ENCODE results near the gene RUSC1.

RUSC1 gene

GRCh38 chr1:155293086-155293749 is 27.5 kb upstream of the RUSC1 start:
- DNase-seq: no peak
- in situ Hi-C loops (cut with HindIII; ENCODE audit: low pct_ligation_motif_present, low pct_unique_long_range_greater_than_20kb, low sequenced_read_pairs): no loop called here

GRCh38 chr1:155294520-155295182 is 26.0 kb upstream of the RUSC1 start:
- in situ Hi-C loops (cut with HindIII; ENCODE audit: low pct_ligation_motif_present, low pct_unique_long_range_greater_than_20kb, low sequenced_read_pairs): no loop called here

GRCh38 chr1:155295183-155295941 is 25.3 kb upstream of the RUSC1 start:
- no peak for DNase-seq

More at GRCh38 chr1:155294520-155295182, 26.0 kb upstream of the RUSC1 start:
- DNase-seq: no peak

GRCh38 chr1:155295942-155296267 is 24.8 kb upstream of the RUSC1 start:
- no peak for DNase-seq
- in situ Hi-C loops (cut with HindIII; ENCODE audit: low pct_ligation_motif_present, low pct_unique_long_range_greater_than_20kb, low sequenced_read_pairs): no loop called here

More at GRCh38 chr1:155295183-155295941, 25.3 kb upstream of the RUSC1 start:
- in situ Hi-C loops (cut with HindIII; ENCODE audit: low pct_ligation_motif_present, low pct_unique_long_range_greater_than_20kb, low sequenced_read_pairs): no loop called here

- in situ Hi-C loops (cut with HindIII; ENCODE audit: low pct_ligation_motif_present, low pct_unique_long_range_greater_than_20kb, low sequenced_read_pairs): no loop called here
These were observed 24.0 kb upstream of the RUSC1 start for GRCh38 chr1:155296661-155297060.

GRCh38 chr1:155297384-155297783 is 23.3 kb upstream of the RUSC1 start:
- in situ Hi-C loops (cut with HindIII; ENCODE audit: low pct_ligation_motif_present, low pct_unique_long_range_greater_than_20kb, low sequenced_read_pairs): no loop called here
- DNase-seq: no peak

More at GRCh38 chr1:155296661-155297060, 24.0 kb upstream of the RUSC1 start:
- no peak for DNase-seq

- in situ Hi-C loops (cut with HindIII; ENCODE audit: low pct_ligation_motif_present, low pct_unique_long_range_greater_than_20kb, low sequenced_read_pairs): no loop called here
- no peak for DNase-seq
These were observed 20.7 kb upstream of the RUSC1 start for GRCh38 chr1:155300024-155300423.

- in situ Hi-C loops (cut with HindIII; ENCODE audit: low pct_ligation_motif_present, low pct_unique_long_range_greater_than_20kb, low sequenced_read_pairs): no loop called here
- no peak for DNase-seq
These were observed 20.0 kb upstream of the RUSC1 start for GRCh38 chr1:155300553-155301329.

GRCh38 chr1:155301342-155301841 is 19.3 kb upstream of the RUSC1 start, which contains the start of gene PKLR:
Gene PKLR, minus strand, starts transcription at chr1:155301438. Its CDS starts 43 bp downstream, at chr1:155301395.
- no peak for DNase-seq
- in situ Hi-C loops (cut with HindIII; ENCODE audit: low pct_ligation_motif_present, low pct_unique_long_range_greater_than_20kb, low sequenced_read_pairs): no loop called here

- in situ Hi-C loops (cut with HindIII; ENCODE audit: low pct_ligation_motif_present, low pct_unique_long_range_greater_than_20kb, low sequenced_read_pairs): no loop called here
- peak; percentile 82 for DNase-seq
These were observed 16.1 kb upstream of the RUSC1 start for GRCh38 chr1:155304558-155305063.

- DNase-seq: peak; percentile 54
- in situ Hi-C loops (cut with HindIII; ENCODE audit: low pct_ligation_motif_present, low pct_unique_long_range_greater_than_20kb, low sequenced_read_pairs): no loop called here
These were observed 14.8 kb upstream of the RUSC1 start for GRCh38 chr1:155305881-155306391.

- DNase-seq: peak; percentile 62
- in situ Hi-C loops (cut with HindIII; ENCODE audit: low pct_ligation_motif_present, low pct_unique_long_range_greater_than_20kb, low sequenced_read_pairs): no loop called here
These were observed 13.4 kb upstream of the RUSC1 start for GRCh38 chr1:155307247-155307740.

- in situ Hi-C loops (cut with HindIII; ENCODE audit: low pct_ligation_motif_present, low pct_unique_long_range_greater_than_20kb, low sequenced_read_pairs): no loop called here
- peak; percentile 99 for DNase-seq
These were observed 11.9 kb upstream of the RUSC1 start, which contains the start of gene FDPS for GRCh38 chr1:155308493-155309422. Gene FDPS, plus strand, starts transcription at chr1:155308866. Its CDS starts 924 bp downstream, at chr1:155309790.

GRCh38 chr1:155309423-155310021 is 11.2 kb upstream of the RUSC1 start:
- DNase-seq: no peak
- in situ Hi-C loops (cut with HindIII; ENCODE audit: low pct_ligation_motif_present, low pct_unique_long_range_greater_than_20kb, low sequenced_read_pairs): no loop called here

- no peak for DNase-seq
- in situ Hi-C loops (cut with HindIII; ENCODE audit: low pct_ligation_motif_present, low pct_unique_long_range_greater_than_20kb, low sequenced_read_pairs): no loop called here
These were observed 7.4 kb upstream of the RUSC1 start for GRCh38 chr1:155313261-155313660.

- in situ Hi-C loops (cut with HindIII; ENCODE audit: low pct_ligation_motif_present, low pct_unique_long_range_greater_than_20kb, low sequenced_read_pairs): no loop called here
These were observed 3.8 kb upstream of the RUSC1 start for GRCh38 chr1:155316922-155317321.

GRCh38 chr1:155318082-155318481 is 2.6 kb upstream of the RUSC1 start:
- no peak for DNase-seq
- in situ Hi-C loops (cut with HindIII; ENCODE audit: low pct_ligation_motif_present, low pct_unique_long_range_greater_than_20kb, low sequenced_read_pairs): no loop called here

More at GRCh38 chr1:155316922-155317321, 3.8 kb upstream of the RUSC1 start:
- no peak for DNase-seq

All from ACHN (cell line).